HCT116 (cell line): Measurements from ENCODE around the gene CSF2RB. TPM values are rescaled to one million over a fixed set of nuclear protein-coding genes. Genes with fewer than 3 reads are reported as not detected.

Source experiments
- ATAC-seq: fragments of 200-7000 bp; cut with Tn5 transposase; 2 replicates; pipeline ENCODE4 v1.9.1; 2020; ENCODE audit warnings: mild to moderate bottlenecking, moderate library complexity
- BruUV-seq: library from RNA; stranded (reverse); fragments of 400-500 nt; replicated peaks from 2 replicates; lab custom pipeline; 2021; lab: Mats Ljungman, UMichigan
- CTCF ChIA-PET: fragments of 300-600 bp; sonication (Branson Sonifier 250); formaldehyde crosslinking; loops from one replicate; lab custom pipeline; 2021; ENCODE audit warnings: antibody characterized with exemption; lab: Charles Lee
- POLR2A ChIA-PET: fragments of 300-600, 350-600 bp; sonication (Branson Sonifier 250); formaldehyde crosslinking; loops from one replicate; lab custom pipeline; 2021; ENCODE audit warnings: antibody characterized with exemption; lab: Charles Lee
- RAD21 ChIA-PET, 2 experiments: fragments of 300-600 bp; sonication (Branson Sonifier 250); formaldehyde crosslinking; loops; one replicate each; lab custom pipeline; 2023; ENCODE audit warnings: low total read pairs in 2 of 2; ENCODE audit not compliant: uncharacterized antibody in 2 of 2, unreplicated experiment in 2 of 2, low non-redundant PET in 1 of 2; lab: Charles Lee
- DNase-seq: peaks from one replicate; pipeline ENCODE4 v3.0.0-alpha.2; 2010; ENCODE audit warnings: low read depth, low spot score
- H2AFZ ChIP-seq: fragments of 200-600 bp; shearing (Covaris generic), sonication (generic); 2 replicates; pipeline ENCODE4 v1.6.1; 2017; ENCODE audit warnings: low read depth, mixed run types, mixed read lengths, antibody characterized with exemption, low read length; ENCODE audit not compliant: poor library complexity, severe bottlenecking
- H3K27ac ChIP-seq: 2 replicates; pipeline ENCODE4 v1.5.1; 2012; ENCODE audit warnings: low read depth, low read length
- H3K27me3 ChIP-seq: fragments of 200-600 bp; sonication (generic); 2 replicates; pipeline ENCODE4 v1.6.1; 2016; ENCODE audit warnings: mixed run types, low read length, mixed read lengths; ENCODE audit not compliant: insufficient read depth
- H3K36me3 ChIP-seq, 2 experiments: fragments of 200-500 bp in 1 of 2; fragments of 200-600 bp in 1 of 2; sonication (Bioruptor generic) in 1 of 2; sonication (generic) in 1 of 2; 2 replicates each; pipeline versions ENCODE4 v1.5.1 to v1.6.1; 2014 to 2016; ENCODE audit warnings: low read length in 2 of 2, inconsistent platforms in 1 of 2, mixed read lengths in 1 of 2, mixed run types in 1 of 2; ENCODE audit not compliant: insufficient read depth in 2 of 2, control insufficient read depth in 1 of 2
- H3K4me1 ChIP-seq, 2 experiments: fragments of 200-600 bp in 1 of 2; sonication (generic) in 1 of 2; 2 replicates each; pipeline versions ENCODE4 v1.5.1 to v1.6.1; 2012 to 2017; ENCODE audit warnings: low read length in 2 of 2, inconsistent platforms in 1 of 2, mild to moderate bottlenecking in 1 of 2, mixed read lengths in 1 of 2, mixed run types in 1 of 2, moderate library complexity in 1 of 2; ENCODE audit not compliant: insufficient read depth in 2 of 2, control insufficient read depth in 1 of 2
- H3K4me2 ChIP-seq: fragments of 200-600 bp; sonication (generic); 2 replicates; pipeline ENCODE4 v1.6.1; 2017; ENCODE audit warnings: mixed run types, low read length, mixed read lengths
- H3K4me3 ChIP-seq, 2 experiments: fragments of 200-600 bp in 1 of 2; sonication (generic) in 1 of 2; replicated peaks in 1 of 2; 2 replicates each; pipeline ENCODE4 v1.5.1; 2011 to 2016; ENCODE audit warnings: low read length in 2 of 2, control low read depth in 1 of 2, low read depth in 1 of 2, mild to moderate bottlenecking in 1 of 2, mixed read lengths in 1 of 2, mixed run types in 1 of 2
- H3K79me2 ChIP-seq: fragments of 200-600 bp; sonication (generic); 2 replicates; pipeline ENCODE4 v1.6.1; 2017; ENCODE audit warnings: mild to moderate bottlenecking, mixed run types, low read length, moderate library complexity, mixed read lengths; ENCODE audit not compliant: insufficient read depth
- H3K9ac ChIP-seq: fragments of 200-600 bp; sonication (generic); 2 replicates; pipeline ENCODE4 v1.6.1; 2016; ENCODE audit warnings: low read length, mixed read lengths
- H3K9me2 ChIP-seq: fragments of 200-600 bp; sonication (generic), shearing (Covaris generic); 2 replicates; pipeline ENCODE4 v1.6.1; 2017; ENCODE audit warnings: mixed run types, mild to moderate bottlenecking, moderate library complexity; ENCODE audit not compliant: insufficient read depth
- H3K9me3 ChIP-seq, 2 experiments: fragments of 200-500 bp in 1 of 2; fragments of 200-600 bp in 1 of 2; sonication (Bioruptor generic) in 1 of 2; sonication (generic) in 1 of 2; 2 replicates each; pipeline ENCODE4 v1.6.1; 2014 to 2017; ENCODE audit warnings: low read length in 2 of 2, mixed read lengths in 2 of 2, inconsistent platforms in 1 of 2, low read depth in 1 of 2, mild to moderate bottlenecking in 1 of 2, mixed run types in 1 of 2, moderate library complexity in 1 of 2; ENCODE audit not compliant: control insufficient read depth in 1 of 2, insufficient read depth in 1 of 2
- H4K20me1 ChIP-seq: fragments of 200-600 bp; sonication (generic), shearing (Covaris generic); 2 replicates; pipeline ENCODE4 v1.6.1; 2017; ENCODE audit warnings: mixed run types, mild to moderate bottlenecking, moderate library complexity; ENCODE audit not compliant: insufficient read depth
- CEBPB ChIP-seq: IDR thresholded peaks from 2 replicates; pipeline ENCODE4 v1.6.1; 2012; ENCODE audit warnings: low read depth
- EGR1 ChIP-seq: IDR thresholded peaks from 2 replicates; pipeline ENCODE4 v1.6.1; 2012; ENCODE audit warnings: low read depth
- SRF ChIP-seq: IDR thresholded peaks from 2 replicates; pipeline ENCODE4 v1.6.1; 2012; ENCODE audit warnings: low read depth
- TCF7L2 ChIP-seq: IDR thresholded peaks from 2 replicates; pipeline ENCODE4 v1.7.0; 2011; ENCODE audit warnings: borderline replicate concordance, inconsistent platforms; ENCODE audit not compliant: insufficient read depth, insufficient read length; ENCODE audit errors: extremely low read depth
- YY1 ChIP-seq: IDR thresholded peaks from 2 replicates; pipeline ENCODE4 v1.6.1; 2011; ENCODE audit warnings: low read length, low read depth, moderate library complexity, mild to moderate bottlenecking; ENCODE audit not compliant: insufficient replicate concordance; ENCODE audit errors: extremely low read depth
- ZBTB33 ChIP-seq: IDR thresholded peaks from 2 replicates; pipeline ENCODE4 v1.6.1; 2011; ENCODE audit warnings: mild to moderate bottlenecking, low read length, moderate library complexity; ENCODE audit not compliant: insufficient replicate concordance; ENCODE audit errors: extremely low read depth
- ZFX ChIP-seq: fragments of 450-650 bp; IDR thresholded peaks from 2 replicates; pipeline ENCODE4 v1.6.1; 2017
- intact Hi-C: fragments of 100-400 bp; cut with micrococcal nuclease; formaldehyde crosslinking; loops from 2 replicates; pipeline ENCODE4 v1.10.0; 2022
- total RNA-seq: library from RNA; stranded (reverse); gene quantifications from one replicate; pipeline ENCODE4 v1.2.1, GENCODE V29; 2021; ENCODE audit not compliant: unreplicated experiment
- TF ChIP-seq, protein P1 (sequence below), 3 experiments: fragments of 200-600 bp in 1 of 3; sonication (generic) in 1 of 3; IDR thresholded peaks in 2 of 3; conservative IDR thresholded peaks in 1 of 3; 2 replicates each; pipeline ENCODE4 v1.5.1; 2012 to 2017; ENCODE audit warnings: low read depth in 2 of 3, low read length in 2 of 3, antibody characterized with exemption in 1 of 3, borderline replicate concordance in 1 of 3, control low read depth in 1 of 3, mild to moderate bottlenecking in 1 of 3, mixed read lengths in 1 of 3, mixed run types in 1 of 3, moderate library complexity in 1 of 3; ENCODE audit not compliant: insufficient read depth in 1 of 3

CSF2RB gene
- total RNA-seq, 1 experiment from 2014 or later, result 0.10 TPM

DNA sequence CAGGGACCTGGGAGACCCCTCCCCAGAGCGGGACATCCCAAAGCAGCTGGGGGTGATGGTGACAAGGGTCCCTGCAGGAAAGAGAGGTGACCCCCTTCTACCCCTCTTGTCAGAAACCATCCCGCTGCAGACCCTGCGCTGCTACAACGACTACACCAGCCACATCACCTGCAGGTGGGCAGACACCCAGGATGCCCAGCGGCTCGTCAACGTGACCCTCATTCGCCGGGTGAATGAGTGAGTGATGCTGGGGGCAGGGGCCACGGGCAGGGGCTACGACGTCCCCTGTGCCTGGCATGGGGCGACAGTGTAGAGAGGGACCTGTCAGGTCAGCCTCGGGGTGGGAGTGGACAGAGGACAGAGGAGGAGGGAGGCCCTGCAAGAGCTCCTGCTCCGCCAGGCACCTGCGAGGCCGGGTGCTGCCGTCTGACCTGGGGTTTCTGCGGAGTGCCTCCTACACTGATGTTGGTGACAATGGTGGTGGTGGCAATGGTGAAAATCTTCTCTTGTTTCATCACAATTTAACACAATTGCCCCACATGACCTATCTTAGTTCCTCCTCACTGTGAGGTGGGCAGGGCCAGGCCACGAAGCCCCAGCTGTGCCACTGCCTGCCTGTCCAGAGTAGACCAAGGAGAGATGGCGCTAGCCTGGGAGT lies 9.8 kb downstream of the CSF2RB start:
- DNase-seq (no peak), ATAC-seq (no peak)
- ChIA-PET RAD21 (no interaction called here), CTCF (no interaction called here), POLR2A (no interaction called here)
- Histone ChIP-seq H3K36me3 (no peaks in the 10 kb centered on the region), H3K79me2 (no peaks in the 10 kb centered on the region), H3K4me1 (peaks cover 0 to 7% of the 10 kb centered on the region in 2 experiments; a peak in 2 of 4 replicates), H3K27me3 (peaks cover 6% of the 10 kb centered on the region; the same call in 1 of the 2 replicates), H3K9me2 (no peaks in the 10 kb centered on the region), H3K4me2 (no peak overlapping the region), H3K9me3 (no peaks in the 10 kb centered on the region), H3K27ac (no peak overlapping the region), H4K20me1 (no peaks in the 10 kb centered on the region), H3K9ac (no peak overlapping the region), H2AFZ (no peak overlapping the region), H3K4me3 (no peak overlapping the region)
- intact Hi-C loops, result no loop called here
- no TSS peak for BruUV-seq
- TF ChIP-seq TCF7L2, result no peak

DNA sequence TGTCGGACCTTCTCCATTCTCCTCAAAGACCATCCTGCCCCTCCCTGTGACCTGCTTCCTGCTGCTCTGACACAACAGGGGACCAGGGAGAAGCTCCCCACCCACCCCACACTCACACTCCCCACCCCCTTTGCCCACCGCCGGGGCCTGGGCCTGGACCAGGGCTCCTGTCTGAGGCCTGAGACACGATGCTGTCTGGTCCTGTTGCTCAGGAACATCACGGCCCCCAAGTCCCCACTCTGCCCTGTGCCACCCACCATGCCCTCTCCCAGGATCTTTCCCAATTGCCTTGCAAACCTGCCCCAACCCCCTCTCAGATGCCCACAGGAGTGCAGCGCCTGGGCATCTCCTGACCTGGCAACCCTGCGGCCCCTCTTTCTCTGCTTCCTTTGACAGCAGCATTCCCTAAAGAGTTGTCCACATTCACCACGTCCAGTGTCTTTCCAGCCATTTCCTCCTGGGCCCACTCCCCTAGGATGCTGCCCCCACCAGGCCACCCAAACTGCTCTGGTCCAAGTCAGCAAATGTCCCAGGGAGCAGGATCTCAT lies 10.8 kb downstream of the CSF2RB start:
- DNase-seq (no peak), ATAC-seq (no peak)
- H3K27ac ChIP-seq, result no peak overlapping the region
- ChIA-PET CTCF (no interaction called here), RAD21 (no interaction called here), POLR2A (no interaction called here)
- peaks cover 0 to 7% of the 10 kb centered on the region in 2 experiments; a peak in 2 of 4 replicates for H3K4me1 ChIP-seq
- H3K4me2 ChIP-seq, result no peak overlapping the region
- no peaks in the 10 kb centered on the region for H4K20me1 ChIP-seq
- H3K79me2 ChIP-seq, result no peaks in the 10 kb centered on the region
- no peaks in the 10 kb centered on the region for H3K9me2 ChIP-seq
- no peak overlapping the region for H2AFZ ChIP-seq
- H3K27me3 ChIP-seq, result no peaks in the 10 kb centered on the region
- no peak overlapping the region for H3K4me3 ChIP-seq
- no peaks in the 10 kb centered on the region for H3K36me3 ChIP-seq
- H3K9me3 ChIP-seq, result no peaks in the 10 kb centered on the region
- TF ChIP-seq YY1 (no peak), ZBTB33 (no peak), ZFX (no peak), CEBPB (no peak), EGR1 (no peak), SRF (no peak)
- TF ChIP-seq, protein P1, sequence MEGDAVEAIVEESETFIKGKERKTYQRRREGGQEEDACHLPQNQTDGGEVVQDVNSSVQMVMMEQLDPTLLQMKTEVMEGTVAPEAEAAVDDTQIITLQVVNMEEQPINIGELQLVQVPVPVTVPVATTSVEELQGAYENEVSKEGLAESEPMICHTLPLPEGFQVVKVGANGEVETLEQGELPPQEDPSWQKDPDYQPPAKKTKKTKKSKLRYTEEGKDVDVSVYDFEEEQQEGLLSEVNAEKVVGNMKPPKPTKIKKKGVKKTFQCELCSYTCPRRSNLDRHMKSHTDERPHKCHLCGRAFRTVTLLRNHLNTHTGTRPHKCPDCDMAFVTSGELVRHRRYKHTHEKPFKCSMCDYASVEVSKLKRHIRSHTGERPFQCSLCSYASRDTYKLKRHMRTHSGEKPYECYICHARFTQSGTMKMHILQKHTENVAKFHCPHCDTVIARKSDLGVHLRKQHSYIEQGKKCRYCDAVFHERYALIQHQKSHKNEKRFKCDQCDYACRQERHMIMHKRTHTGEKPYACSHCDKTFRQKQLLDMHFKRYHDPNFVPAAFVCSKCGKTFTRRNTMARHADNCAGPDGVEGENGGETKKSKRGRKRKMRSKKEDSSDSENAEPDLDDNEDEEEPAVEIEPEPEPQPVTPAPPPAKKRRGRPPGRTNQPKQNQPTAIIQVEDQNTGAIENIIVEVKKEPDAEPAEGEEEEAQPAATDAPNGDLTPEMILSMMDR (IDR thresholded peaks at IDR 0.05 in 2 of 3, conservative IDR thresholded peaks at IDR 0.05 in 1 of 3; ENCODE audit: borderline replicate concordance in 1 of 3, insufficient read depth in 1 of 3, low read depth in 2 of 3, low read length in 2 of 3), result no peak
- no peak overlapping the region for H3K9ac ChIP-seq
- intact Hi-C loops, result no loop called here
- BruUV-seq, result no TSS peak
